PFSK-1 (cell line): ENCODE data around the gene ZNF276.

ENCODE experiments used
- POLR2AphosphoS5 ChIP-seq: IDR thresholded peaks from 2 replicates; pipeline ENCODE4 v1.6.1; 2012; ENCODE audit warnings: low read depth, mild to moderate bottlenecking, control low read depth, low read length, moderate library complexity
- SIN3A ChIP-seq: IDR thresholded peaks from 2 replicates; pipeline ENCODE4 v1.6.1; 2012; ENCODE audit warnings: mild to moderate bottlenecking, low read length, moderate library complexity, borderline replicate concordance; ENCODE audit not compliant: insufficient read depth
- TAF1 ChIP-seq: IDR thresholded peaks from 2 replicates; pipeline ENCODE4 v1.6.1; 2012; ENCODE audit warnings: low read length, control low read depth, borderline replicate concordance; ENCODE audit not compliant: insufficient read depth
- TF ChIP-seq, protein P1 (sequence below), 2 experiments: IDR thresholded peaks; 2 replicates each; pipeline versions ENCODE4 v1.6.1 to v1.8.0; 2011 to 2012; ENCODE audit warnings: low read depth in 2 of 2, low read length in 2 of 2, control low read depth in 1 of 2, inconsistent platforms in 1 of 2, mild to moderate bottlenecking in 1 of 2, moderate library complexity in 1 of 2; ENCODE audit not compliant: insufficient read depth in 1 of 2

GRCh38 chr16:89717688-89718505, 3.4 kb upstream of the ZNF276 start:
- no peak for TF ChIP-seq POLR2AphosphoS5
- TF ChIP-seq SIN3A: no peak
- TF ChIP-seq, protein P1, sequence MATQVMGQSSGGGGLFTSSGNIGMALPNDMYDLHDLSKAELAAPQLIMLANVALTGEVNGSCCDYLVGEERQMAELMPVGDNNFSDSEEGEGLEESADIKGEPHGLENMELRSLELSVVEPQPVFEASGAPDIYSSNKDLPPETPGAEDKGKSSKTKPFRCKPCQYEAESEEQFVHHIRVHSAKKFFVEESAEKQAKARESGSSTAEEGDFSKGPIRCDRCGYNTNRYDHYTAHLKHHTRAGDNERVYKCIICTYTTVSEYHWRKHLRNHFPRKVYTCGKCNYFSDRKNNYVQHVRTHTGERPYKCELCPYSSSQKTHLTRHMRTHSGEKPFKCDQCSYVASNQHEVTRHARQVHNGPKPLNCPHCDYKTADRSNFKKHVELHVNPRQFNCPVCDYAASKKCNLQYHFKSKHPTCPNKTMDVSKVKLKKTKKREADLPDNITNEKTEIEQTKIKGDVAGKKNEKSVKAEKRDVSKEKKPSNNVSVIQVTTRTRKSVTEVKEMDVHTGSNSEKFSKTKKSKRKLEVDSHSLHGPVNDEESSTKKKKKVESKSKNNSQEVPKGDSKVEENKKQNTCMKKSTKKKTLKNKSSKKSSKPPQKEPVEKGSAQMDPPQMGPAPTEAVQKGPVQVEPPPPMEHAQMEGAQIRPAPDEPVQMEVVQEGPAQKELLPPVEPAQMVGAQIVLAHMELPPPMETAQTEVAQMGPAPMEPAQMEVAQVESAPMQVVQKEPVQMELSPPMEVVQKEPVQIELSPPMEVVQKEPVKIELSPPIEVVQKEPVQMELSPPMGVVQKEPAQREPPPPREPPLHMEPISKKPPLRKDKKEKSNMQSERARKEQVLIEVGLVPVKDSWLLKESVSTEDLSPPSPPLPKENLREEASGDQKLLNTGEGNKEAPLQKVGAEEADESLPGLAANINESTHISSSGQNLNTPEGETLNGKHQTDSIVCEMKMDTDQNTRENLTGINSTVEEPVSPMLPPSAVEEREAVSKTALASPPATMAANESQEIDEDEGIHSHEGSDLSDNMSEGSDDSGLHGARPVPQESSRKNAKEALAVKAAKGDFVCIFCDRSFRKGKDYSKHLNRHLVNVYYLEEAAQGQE (IDR thresholded peaks at IDR 0.05; ENCODE audit: insufficient read depth in 1 of 2, low read depth in 2 of 2, low read length in 2 of 2): no peak
- TF ChIP-seq TAF1: no peak
